DOHH2 (cell line): ENCODE results near the gene PDGFB.
A peak's percentile ranks its signal among the peaks of the same experiment; 100 is the strongest.

ENCODE experiments used
- H3F3A ChIP-seq: fragments of 200-600 bp; sonication (generic), shearing (Covaris generic); 2 replicates; pipeline ENCODE4 v1.6.0; 2016; ENCODE audit warnings: antibody characterized with exemption, mild to moderate bottlenecking; ENCODE audit not compliant: control insufficient read depth, insufficient read depth
- H3K27ac ChIP-seq: fragments of 200-600 bp; sonication (generic); 2 replicates; pipeline ENCODE4 v1.5.1; 2014; ENCODE audit warnings: low read depth, mild to moderate bottlenecking, low read length, moderate library complexity
- H3K27me3 ChIP-seq: fragments of 200-600 bp; sonication (generic); 2 replicates; pipeline ENCODE4 v1.6.1; 2014; ENCODE audit warnings: mild to moderate bottlenecking, low read length, mixed read lengths; ENCODE audit not compliant: control insufficient read depth
- H3K36me3 ChIP-seq: fragments of 200-600 bp; sonication (generic); 2 replicates; pipeline ENCODE4 v1.6.1; 2014; ENCODE audit warnings: mild to moderate bottlenecking, low read length, moderate library complexity, mixed read lengths; ENCODE audit not compliant: control insufficient read depth
- H3K4me1 ChIP-seq: fragments of 200-600 bp; sonication (generic); 2 replicates; pipeline ENCODE4 v1.6.1; 2014; ENCODE audit warnings: mild to moderate bottlenecking, low read length, mixed read lengths; ENCODE audit not compliant: control insufficient read depth
- H3K4me2 ChIP-seq: fragments of 200-600 bp; sonication (generic); 2 replicates; pipeline ENCODE4 v1.6.0; 2014; ENCODE audit warnings: mild to moderate bottlenecking, low read length, moderate library complexity
- H3K4me3 ChIP-seq: fragments of 200-600 bp; sonication (generic); 2 replicates; pipeline ENCODE4 v1.5.1; 2014; ENCODE audit warnings: mild to moderate bottlenecking, low read length, mixed read lengths
- H3K79me2 ChIP-seq: fragments of 200-600 bp; sonication (generic); 2 replicates; pipeline ENCODE4 v1.6.1; 2014; ENCODE audit warnings: mild to moderate bottlenecking, low read length, mixed read lengths; ENCODE audit not compliant: control insufficient read depth
- H3K9me2 ChIP-seq: fragments of 200-600 bp; sonication (generic); replicated peaks from 2 replicates; pipeline ENCODE4 v1.6.1; 2014; ENCODE audit warnings: mild to moderate bottlenecking, low read length, mixed read lengths; ENCODE audit not compliant: control insufficient read depth
- H3K9me3 ChIP-seq: fragments of 200-600 bp; sonication (generic); 2 replicates; pipeline ENCODE4 v1.6.1; 2014; ENCODE audit warnings: antibody characterized with exemption, low read length, mixed read lengths; ENCODE audit not compliant: control insufficient read depth, insufficient read depth
- H4K20me1 ChIP-seq: fragments of 200-600 bp; sonication (generic); 2 replicates; pipeline ENCODE4 v1.6.0; 2014; ENCODE audit warnings: low read depth, mild to moderate bottlenecking, antibody characterized with exemption, low read length, moderate library complexity; ENCODE audit not compliant: control insufficient read depth, insufficient read depth
- EZH2phosphoT487 ChIP-seq: fragments of 200-600 bp; sonication (generic); IDR thresholded peaks from 2 replicates; pipeline ENCODE4 v1.6.1; 2017; ENCODE audit warnings: borderline replicate concordance, mild to moderate bottlenecking, antibody characterized with exemption, low read length, moderate library complexity, mixed read lengths
- TF ChIP-seq, protein P1 (sequence below): fragments of 200-600 bp; sonication (generic); IDR thresholded peaks from one replicate; pipeline ENCODE4 v1.5.1; 2014; ENCODE audit warnings: antibody characterized with exemption, mild to moderate bottlenecking, low read depth, low read length; ENCODE audit not compliant: poor library complexity, severe bottlenecking

PDGFB gene

DNA sequence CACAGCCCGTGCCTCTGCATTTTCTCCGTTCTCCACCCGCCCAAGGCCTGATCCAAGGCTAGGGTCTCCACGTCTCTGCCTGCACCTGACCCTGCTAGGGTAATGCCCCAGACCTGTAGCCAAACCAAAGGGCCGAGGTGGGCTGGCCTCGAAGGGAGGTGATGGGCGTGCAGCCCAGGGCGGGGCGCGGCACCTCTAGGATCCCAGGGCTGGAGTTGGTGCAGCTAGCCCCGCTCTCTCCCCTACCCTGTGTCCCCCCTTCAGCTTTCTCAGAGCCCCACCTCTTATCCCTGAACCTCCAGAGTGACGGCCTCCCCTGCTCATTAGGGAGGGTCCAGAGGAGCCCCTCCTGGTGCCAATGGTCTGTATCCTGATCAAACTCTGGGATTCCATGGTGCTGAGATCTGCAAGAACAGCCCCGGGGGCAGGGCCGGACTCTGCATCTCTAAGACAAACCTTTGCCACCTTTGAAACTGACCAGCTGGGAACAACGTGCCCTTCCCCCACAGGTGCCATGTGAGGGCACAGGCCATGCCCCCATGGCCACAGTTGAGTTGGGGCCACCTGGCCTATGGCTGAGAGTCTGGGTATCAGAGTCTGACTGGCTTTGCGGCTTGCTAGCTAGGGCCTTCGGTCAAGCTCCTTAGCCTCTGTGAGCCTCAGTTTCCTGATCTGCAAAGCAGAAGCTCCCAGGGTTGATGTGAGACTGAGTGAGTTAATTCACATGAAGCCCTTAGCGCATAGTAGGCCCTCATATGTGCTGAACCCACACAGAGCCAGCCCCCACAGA lies 69.2 kb downstream of the PDGFB start:
- no peak overlapping the region for H3K27ac ChIP-seq
- TF ChIP-seq, protein P1, sequence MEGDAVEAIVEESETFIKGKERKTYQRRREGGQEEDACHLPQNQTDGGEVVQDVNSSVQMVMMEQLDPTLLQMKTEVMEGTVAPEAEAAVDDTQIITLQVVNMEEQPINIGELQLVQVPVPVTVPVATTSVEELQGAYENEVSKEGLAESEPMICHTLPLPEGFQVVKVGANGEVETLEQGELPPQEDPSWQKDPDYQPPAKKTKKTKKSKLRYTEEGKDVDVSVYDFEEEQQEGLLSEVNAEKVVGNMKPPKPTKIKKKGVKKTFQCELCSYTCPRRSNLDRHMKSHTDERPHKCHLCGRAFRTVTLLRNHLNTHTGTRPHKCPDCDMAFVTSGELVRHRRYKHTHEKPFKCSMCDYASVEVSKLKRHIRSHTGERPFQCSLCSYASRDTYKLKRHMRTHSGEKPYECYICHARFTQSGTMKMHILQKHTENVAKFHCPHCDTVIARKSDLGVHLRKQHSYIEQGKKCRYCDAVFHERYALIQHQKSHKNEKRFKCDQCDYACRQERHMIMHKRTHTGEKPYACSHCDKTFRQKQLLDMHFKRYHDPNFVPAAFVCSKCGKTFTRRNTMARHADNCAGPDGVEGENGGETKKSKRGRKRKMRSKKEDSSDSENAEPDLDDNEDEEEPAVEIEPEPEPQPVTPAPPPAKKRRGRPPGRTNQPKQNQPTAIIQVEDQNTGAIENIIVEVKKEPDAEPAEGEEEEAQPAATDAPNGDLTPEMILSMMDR, result no peak
- no peak for TF ChIP-seq EZH2phosphoT487
- H3K79me2 ChIP-seq, result no peaks in the 10 kb centered on the region
- H3K4me2 ChIP-seq, result no peak overlapping the region
- H3K27me3 ChIP-seq, result no peaks in the 10 kb centered on the region
- H4K20me1 ChIP-seq, result no peaks in the 10 kb centered on the region
- no peaks in the 10 kb centered on the region for H3F3A ChIP-seq
- H3K9me3 ChIP-seq, result no peaks in the 10 kb centered on the region
- H3K9me2 ChIP-seq, result no peaks in the 10 kb centered on the region
- H3K4me1 ChIP-seq, result peaks cover 47% of the 10 kb centered on the region
- H3K4me3 ChIP-seq, result no peak overlapping the region
- H3K36me3 ChIP-seq, result no peaks in the 10 kb centered on the region

DNA sequence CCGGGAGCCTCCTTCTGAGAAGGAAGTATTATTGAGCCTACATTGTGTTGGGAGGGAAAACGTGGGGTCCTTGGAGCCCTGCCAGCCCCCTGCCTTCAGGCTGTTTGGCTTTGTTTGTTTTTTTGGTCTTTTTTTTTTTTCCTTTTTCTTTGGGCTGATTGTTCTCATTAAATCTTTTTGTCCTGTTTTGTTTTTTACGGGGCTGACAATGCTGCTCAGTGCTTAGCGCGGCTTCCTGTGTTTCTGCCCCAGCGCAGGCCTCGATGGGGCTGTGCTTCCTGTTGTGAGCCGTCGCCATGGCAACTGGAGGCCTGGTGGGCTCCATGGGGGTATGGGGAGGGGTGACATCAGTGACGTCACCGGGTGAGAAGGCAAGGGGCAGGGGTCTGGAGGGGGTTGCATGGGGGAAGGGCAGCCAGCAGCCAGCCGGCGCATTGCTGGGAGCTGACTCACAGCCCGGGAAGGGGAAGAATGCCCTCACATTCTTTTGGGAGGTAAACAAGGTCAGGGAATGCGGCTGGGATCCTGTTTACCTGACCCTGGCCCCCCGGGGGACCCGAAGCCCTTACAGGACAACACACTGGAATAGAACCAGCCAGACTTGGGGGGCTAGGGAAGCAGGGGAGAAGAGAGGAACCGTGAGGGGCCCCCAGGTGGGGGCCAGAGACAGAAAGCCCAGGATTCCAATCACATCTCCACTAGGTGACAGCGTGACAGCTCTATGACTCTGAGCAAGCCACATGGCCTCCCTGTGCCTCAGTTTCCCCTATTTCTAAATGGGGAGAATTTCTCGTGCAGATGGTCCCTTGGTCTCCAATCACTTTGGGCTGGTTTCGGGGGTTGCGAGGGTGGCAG lies 70.1 kb downstream of the PDGFB start:
- H3K27me3 ChIP-seq, result no peaks in the 10 kb centered on the region
- no peaks in the 10 kb centered on the region for H4K20me1 ChIP-seq
- H3K4me1 ChIP-seq, result peaks cover 55% of the 10 kb centered on the region
- no peaks in the 10 kb centered on the region for H3F3A ChIP-seq
- peak overlapping the region; percentile 68 for H3K27ac ChIP-seq
- no peaks in the 10 kb centered on the region for H3K36me3 ChIP-seq
- H3K4me2 ChIP-seq, result peak overlapping the region; percentile 70
- H3K79me2 ChIP-seq, result no peaks in the 10 kb centered on the region
- TF ChIP-seq, protein P1, result no peak
- TF ChIP-seq EZH2phosphoT487, result no peak
- no peaks in the 10 kb centered on the region for H3K9me2 ChIP-seq
- no peaks in the 10 kb centered on the region for H3K9me3 ChIP-seq
- peak overlapping the region; percentile 37 for H3K4me3 ChIP-seq

DNA sequence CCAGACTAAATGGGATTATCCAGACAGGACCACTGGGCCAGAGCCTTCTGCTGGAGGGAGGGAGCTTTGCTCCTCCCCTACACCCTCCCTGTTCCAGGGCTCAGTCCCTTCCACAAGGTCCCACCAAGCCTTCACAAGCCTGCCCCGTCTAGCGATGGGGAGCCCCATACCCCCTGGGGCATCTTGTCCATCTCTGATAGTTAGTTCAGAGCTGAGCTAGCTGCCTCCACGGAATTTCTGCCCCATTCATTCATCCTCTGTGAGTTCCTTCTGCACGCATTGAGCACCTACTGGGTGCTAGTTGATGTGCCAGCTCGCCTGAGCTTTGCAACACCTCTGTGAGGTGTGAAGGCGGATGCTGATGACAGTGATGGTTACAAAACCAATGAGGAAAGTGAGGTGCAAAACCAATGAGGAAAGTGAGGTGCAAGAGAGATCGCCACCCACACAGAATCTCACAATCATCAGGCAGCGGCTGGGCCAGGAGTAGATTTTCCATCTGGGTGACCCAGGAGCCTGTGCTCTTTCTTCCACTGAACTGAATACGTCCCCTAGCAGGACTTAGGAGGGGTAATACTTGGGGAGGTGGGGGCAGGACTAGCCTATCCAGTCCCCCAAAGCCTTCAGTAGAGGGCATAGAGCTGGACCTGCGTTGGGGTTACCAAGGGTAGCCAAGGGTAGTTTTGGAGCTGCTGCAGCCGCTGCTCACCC lies 70.8 kb downstream of the PDGFB start:
- H3K4me1 ChIP-seq, result peaks cover 56% of the 10 kb centered on the region

More for the DNA sequence above, 70.8 kb downstream of the PDGFB start:
- TF ChIP-seq, protein P1, result no peak
- TF ChIP-seq EZH2phosphoT487, result no peak
- no peaks in the 10 kb centered on the region for H3K36me3 ChIP-seq
- peak overlapping the region; percentile 70 for H3K4me2 ChIP-seq
- no peaks in the 10 kb centered on the region for H3K9me2 ChIP-seq
- no peaks in the 10 kb centered on the region for H3K27me3 ChIP-seq
- H3K4me3 ChIP-seq, result peak overlapping the region; percentile 37
- no peaks in the 10 kb centered on the region for H3K79me2 ChIP-seq
- H4K20me1 ChIP-seq, result no peaks in the 10 kb centered on the region
- H3F3A ChIP-seq, result no peaks in the 10 kb centered on the region
- H3K9me3 ChIP-seq, result no peaks in the 10 kb centered on the region
- H3K27ac ChIP-seq, result peak overlapping the region; percentile 68
